NCI-H2171 (cell line): ENCODE data around the gene PIAS4.

ENCODE experiments used
- DNase-seq: peaks from one replicate; lab custom pipeline; 2025; lab: John Stamatoyannopoulos, UW

PIAS4 gene

GRCh38 chr19:4077800-4078684 lies 70.5 kb downstream of the PIAS4 start:
- DNase-seq, result no peak

GRCh38 chr19:4080473-4080872 lies 72.9 kb downstream of the PIAS4 start:
- DNase-seq, result no peak

GRCh38 chr19:4081441-4082129 lies 74.0 kb downstream of the PIAS4 start:
- no peak for DNase-seq

GRCh38 chr19:4082172-4082571 lies 74.6 kb downstream of the PIAS4 start:
- no peak for DNase-seq

GRCh38 chr19:4083677-4084546 lies 76.4 kb downstream of the PIAS4 start:
- no peak for DNase-seq

GRCh38 chr19:4084547-4084877 lies 77.0 kb downstream of the PIAS4 start:
- DNase-seq, result no peak

GRCh38 chr19:4086411-4086867 lies 78.9 kb downstream of the PIAS4 start:
- DNase-seq, result no peak

GRCh38 chr19:4087787-4088679 lies 80.5 kb downstream of the PIAS4 start:
- DNase-seq, result no peak

- no peak for DNase-seq
Measured at GRCh38 chr19:4088975-4089374, 81.4 kb downstream of the PIAS4 start.
